ENCODE measurements around the gene FSTL4.

DNA sequence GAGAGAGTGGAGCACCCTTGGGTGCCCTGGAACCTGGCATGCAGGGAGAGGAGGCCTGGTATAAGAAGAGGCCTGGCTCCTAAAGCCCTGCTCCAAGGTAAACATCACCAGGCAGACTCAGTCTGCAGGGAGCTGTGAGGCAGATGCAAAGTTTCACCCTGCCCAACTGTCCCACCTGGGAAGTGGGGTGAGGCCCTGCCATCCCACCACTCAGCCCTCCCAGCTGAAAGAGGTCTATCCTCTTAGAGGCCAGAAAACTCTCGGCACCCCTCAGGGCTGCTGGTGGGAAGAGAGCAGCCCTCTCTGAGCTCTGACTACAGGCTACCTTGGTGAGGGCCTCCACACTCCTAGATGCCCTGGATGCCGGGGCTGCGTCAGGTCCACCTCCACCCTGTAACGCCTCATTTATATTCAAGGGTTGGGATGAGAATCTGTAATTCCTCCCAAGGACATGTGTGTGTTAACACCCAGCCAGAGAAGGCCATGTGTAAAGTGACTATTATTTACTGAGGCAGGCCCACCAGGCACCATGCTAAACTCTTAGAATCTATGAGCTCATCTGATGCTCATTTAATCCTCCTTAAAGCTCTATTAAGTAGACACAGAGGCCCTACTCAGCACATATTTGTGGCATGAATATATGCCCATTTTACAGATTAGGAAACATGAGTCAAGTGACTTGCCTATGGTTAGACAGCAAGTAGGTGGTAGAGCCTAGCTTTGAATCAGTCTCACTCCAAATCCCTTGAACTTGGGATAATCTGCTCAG, 205.9 kb downstream of the FSTL4 start:
- TF ChIP-seq, protein P1, sequence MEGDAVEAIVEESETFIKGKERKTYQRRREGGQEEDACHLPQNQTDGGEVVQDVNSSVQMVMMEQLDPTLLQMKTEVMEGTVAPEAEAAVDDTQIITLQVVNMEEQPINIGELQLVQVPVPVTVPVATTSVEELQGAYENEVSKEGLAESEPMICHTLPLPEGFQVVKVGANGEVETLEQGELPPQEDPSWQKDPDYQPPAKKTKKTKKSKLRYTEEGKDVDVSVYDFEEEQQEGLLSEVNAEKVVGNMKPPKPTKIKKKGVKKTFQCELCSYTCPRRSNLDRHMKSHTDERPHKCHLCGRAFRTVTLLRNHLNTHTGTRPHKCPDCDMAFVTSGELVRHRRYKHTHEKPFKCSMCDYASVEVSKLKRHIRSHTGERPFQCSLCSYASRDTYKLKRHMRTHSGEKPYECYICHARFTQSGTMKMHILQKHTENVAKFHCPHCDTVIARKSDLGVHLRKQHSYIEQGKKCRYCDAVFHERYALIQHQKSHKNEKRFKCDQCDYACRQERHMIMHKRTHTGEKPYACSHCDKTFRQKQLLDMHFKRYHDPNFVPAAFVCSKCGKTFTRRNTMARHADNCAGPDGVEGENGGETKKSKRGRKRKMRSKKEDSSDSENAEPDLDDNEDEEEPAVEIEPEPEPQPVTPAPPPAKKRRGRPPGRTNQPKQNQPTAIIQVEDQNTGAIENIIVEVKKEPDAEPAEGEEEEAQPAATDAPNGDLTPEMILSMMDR (IDR thresholded peaks at IDR 0.05), result no peak
- TF ChIP-seq POLR2A (IDR thresholded peaks at IDR 0.05), result no peak

Data from lower leg skin (tissue), 3 donors.